H1 (cell line): ENCODE measurements around the gene MMP24. TPM values are rescaled to one million over a fixed set of nuclear protein-coding genes. Genes with fewer than 3 reads are reported as not detected.

Experiments
- RAD21 ChIP-seq, 2 experiments: IDR thresholded peaks in 1 of 2; conservative IDR thresholded peaks in 1 of 2; 2 replicates each; pipeline ENCODE4 v1.6.1; 2011; ENCODE audit warnings: low read depth in 2 of 2, low read length in 2 of 2, improper control_type of control experiment in 1 of 2, inconsistent platforms in 1 of 2, mild to moderate bottlenecking in 1 of 2, moderate library complexity in 1 of 2
- polyA plus RNA-seq, 7 experiments: library from polyadenylated mRNA; depleted of rRNA in 3 of 7; stranded (reverse) in 5 of 7; unstranded in 2 of 7; fragments of >200 nt in 5 of 7; fragments of 200-250 nt in 2 of 7; gene quantifications; 1 replicate in 5 of 7; 2 replicates in 1 of 7; 4 replicates in 1 of 7; pipeline versions ENCODE4 v1.2.1 to v1.2.3, GENCODE V29; 2011 to 2013; ENCODE audit warnings: missing spikeins in 2 of 7, mixed read lengths in 2 of 7
- total RNA-seq: library from RNA; stranded (reverse); fragmentation: NEBNext Ultra II Directional; extraction: Animal tissue kit (Norgen Biotek cat#: 25700); gene quantifications from 2 replicates; pipeline ENCODE4 v1.2.1, GENCODE V29; 2021
- TF ChIP-seq, protein P1 (sequence below): IDR thresholded peaks from 2 replicates; pipeline ENCODE4 v1.6.1; 2012; ENCODE audit warnings: low read length, inconsistent platforms
- TF ChIP-seq, protein P2 (sequence below): IDR thresholded peaks from 2 replicates; pipeline ENCODE4 v1.6.1; 2011; ENCODE audit warnings: low read depth, mild to moderate bottlenecking, low read length; ENCODE audit not compliant: insufficient read depth

The MMP24 gene
- total and polyA plus RNA-seq, 2 of the 8 experiments (the other 6 are each of a cell fraction or from before 2014, with no cell fraction given), result 18.8 to 21.4 TPM

DNA sequence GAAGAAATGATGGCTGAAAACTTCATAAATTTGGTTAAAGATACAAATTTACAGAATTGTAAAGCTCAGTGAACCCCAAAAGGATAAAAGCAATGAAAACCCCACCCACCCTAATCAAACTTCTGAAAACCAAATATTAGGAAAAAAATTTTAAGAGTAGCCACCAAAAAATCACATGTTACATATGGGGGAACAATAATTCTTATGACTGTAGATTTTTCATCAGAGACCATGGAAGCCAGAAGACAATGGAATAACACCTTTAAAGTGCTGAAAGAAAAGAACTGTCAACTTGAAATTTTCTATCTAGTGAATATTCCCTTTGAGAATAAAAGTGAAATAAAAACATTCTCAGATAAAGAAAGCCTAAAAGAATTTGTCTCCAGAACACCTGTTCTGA, 30.2 kb upstream of the MMP24 start (continued):
- TF ChIP-seq, protein P1, sequence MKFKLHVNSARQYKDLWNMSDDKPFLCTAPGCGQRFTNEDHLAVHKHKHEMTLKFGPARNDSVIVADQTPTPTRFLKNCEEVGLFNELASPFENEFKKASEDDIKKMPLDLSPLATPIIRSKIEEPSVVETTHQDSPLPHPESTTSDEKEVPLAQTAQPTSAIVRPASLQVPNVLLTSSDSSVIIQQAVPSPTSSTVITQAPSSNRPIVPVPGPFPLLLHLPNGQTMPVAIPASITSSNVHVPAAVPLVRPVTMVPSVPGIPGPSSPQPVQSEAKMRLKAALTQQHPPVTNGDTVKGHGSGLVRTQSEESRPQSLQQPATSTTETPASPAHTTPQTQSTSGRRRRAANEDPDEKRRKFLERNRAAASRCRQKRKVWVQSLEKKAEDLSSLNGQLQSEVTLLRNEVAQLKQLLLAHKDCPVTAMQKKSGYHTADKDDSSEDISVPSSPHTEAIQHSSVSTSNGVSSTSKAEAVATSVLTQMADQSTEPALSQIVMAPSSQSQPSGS, result no peak
- no peak for TF ChIP-seq RAD21 (IDR thresholded peaks at IDR 0.05 in 1 of 2, conservative IDR thresholded peaks at IDR 0.05 in 1 of 2; ENCODE audit: low read depth in 2 of 2, low read length in 2 of 2)
- TF ChIP-seq, protein P2, sequence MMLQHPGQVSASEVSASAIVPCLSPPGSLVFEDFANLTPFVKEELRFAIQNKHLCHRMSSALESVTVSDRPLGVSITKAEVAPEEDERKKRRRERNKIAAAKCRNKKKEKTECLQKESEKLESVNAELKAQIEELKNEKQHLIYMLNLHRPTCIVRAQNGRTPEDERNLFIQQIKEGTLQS, result no peak
